NCI-H1694 treated with DMSO at 0.1 percent for 48 hours (cell line): ENCODE measurements around the gene MINDY1.

Experiments
- DNase-seq: peaks from one replicate; lab custom pipeline; 2025; lab: John Stamatoyannopoulos, UW

Gene MINDY1

GRCh38 chr1:150985179-150985825 lies 21.4 kb downstream of the MINDY1 start:
- no peak for DNase-seq

- DNase-seq, result no peak
Observed at GRCh38 chr1:150981805-150982712, 24.6 kb downstream of the MINDY1 start, which contains the start of gene ANXA9. ANXA9 (plus strand) TSS chr1:150982292; CDS start chr1:150983106, 814 bp downstream.

- no peak for DNase-seq
Observed at GRCh38 chr1:150981177-150981804, 25.4 kb downstream of the MINDY1 start.

- DNase-seq, result peak; percentile 85
Observed at GRCh38 chr1:150979092-150980056, 27.3 kb downstream of the MINDY1 start.

- no peak for DNase-seq
Observed at GRCh38 chr1:150976879-150977694, 29.6 kb downstream of the MINDY1 start.

GRCh38 chr1:150976401-150976821 lies 30.3 kb downstream of the MINDY1 start:
- DNase-seq, result no peak

GRCh38 chr1:150974580-150975478 lies 31.9 kb downstream of the MINDY1 start, which contains the start of gene CERS2:
CERS2 (minus strand) TSS chr1:150974835; CDS start chr1:150969090, 5,745 bp downstream.
- DNase-seq, result peak; percentile 43

GRCh38 chr1:150973836-150974579 lies 32.7 kb downstream of the MINDY1 start:
- DNase-seq, result no peak

- DNase-seq, result no peak
Observed at GRCh38 chr1:150973258-150973835, 33.4 kb downstream of the MINDY1 start.

- no peak for DNase-seq
Observed at GRCh38 chr1:150972417-150972940, 34.2 kb downstream of the MINDY1 start.

GRCh38 chr1:150971583-150972416 lies 34.9 kb downstream of the MINDY1 start:
- DNase-seq, result no peak

GRCh38 chr1:150970808-150971582 lies 35.7 kb downstream of the MINDY1 start:
- DNase-seq, result no peak

- DNase-seq, result no peak
Observed at GRCh38 chr1:150969626-150970025, 37.1 kb downstream of the MINDY1 start.

- no peak for DNase-seq
Observed at GRCh38 chr1:150968491-150968890, 38.2 kb downstream of the MINDY1 start.

GRCh38 chr1:150967936-150968335 lies 38.8 kb downstream of the MINDY1 start:
- no peak for DNase-seq

- no peak for DNase-seq
Observed at GRCh38 chr1:150966011-150966410, 40.7 kb downstream of the MINDY1 start.
